Adrenal gland (tissue), 5 donors: ENCODE results near the gene OARD1.

ENCODE experiments used
- CTCF ChIP-seq, 6 experiments: fragments of 450-650 bp in 4 of 6; fragments of 200-600 bp in 2 of 6; sonication (generic) in 1 of 6; IDR thresholded peaks; 1 replicate in 5 of 6; 2 replicates in 1 of 6; pipeline versions ENCODE4 v1.5.1 to v1.8.0; 2016 to 2021; ENCODE audit warnings: antibody characterized with exemption in 6 of 6, mild to moderate bottlenecking in 2 of 6, moderate library complexity in 1 of 6
- POLR2A ChIP-seq, 2 donors: fragments of 450-650 bp; IDR thresholded peaks; one replicate each; pipeline ENCODE4 v1.6.1; 2017; ENCODE audit warnings: antibody characterized with exemption in 2 of 2, mild to moderate bottlenecking in 2 of 2, moderate library complexity in 1 of 2
- donor health status: DM: no; HTN: no; CAD: no.

DNA sequence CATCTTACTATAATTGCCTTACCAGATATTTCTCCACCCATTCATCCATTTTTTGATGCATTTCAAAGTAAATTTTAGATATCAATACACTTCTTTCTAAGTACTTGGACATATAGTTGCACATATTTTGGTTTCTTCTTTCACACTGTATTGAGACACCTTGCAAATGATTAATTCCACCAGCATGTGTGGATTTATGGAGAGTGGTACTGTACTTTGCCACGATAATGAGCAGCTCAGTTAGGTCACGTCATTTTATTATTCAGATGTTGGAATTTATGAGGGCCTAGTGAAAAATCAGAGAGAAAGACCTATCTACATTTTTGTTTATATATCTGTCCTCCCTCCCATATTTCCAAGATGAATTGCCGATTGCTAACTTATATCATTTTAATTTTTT is 5.9 kb upstream of the OARD1 start:
- no peak for TF ChIP-seq CTCF (IDR thresholded peaks at IDR 0.05)
- TF ChIP-seq POLR2A (IDR thresholded peaks at IDR 0.05) = no peak
